HG03575 (cell line): ENCODE data around the gene SRXN1.

Source experiments
- ATAC-seq: cut with Tn5 transposase; IDR thresholded peaks from one replicate; pipeline ENCODE4 v1.9.1; 2021; ENCODE audit not compliant: unreplicated experiment, insufficient number of reproducible peaks, low FRiP score; ENCODE audit errors: extremely low read depth

Gene SRXN1

GRCh38 chr20:676315-676937 is 23.4 kb upstream of the SRXN1 start:
- ATAC-seq = no peak

- ATAC-seq = no peak
Observed at GRCh38 chr20:675453-676314, 22.7 kb upstream of the SRXN1 start, which contains the start of gene SCRT2. TSS of gene SCRT2 (minus strand) at chr20:675802. CDS start at chr20:675601, 201 bp downstream.

GRCh38 chr20:675033-675452 is 22.0 kb upstream of the SRXN1 start:
- no peak for ATAC-seq

DNA sequence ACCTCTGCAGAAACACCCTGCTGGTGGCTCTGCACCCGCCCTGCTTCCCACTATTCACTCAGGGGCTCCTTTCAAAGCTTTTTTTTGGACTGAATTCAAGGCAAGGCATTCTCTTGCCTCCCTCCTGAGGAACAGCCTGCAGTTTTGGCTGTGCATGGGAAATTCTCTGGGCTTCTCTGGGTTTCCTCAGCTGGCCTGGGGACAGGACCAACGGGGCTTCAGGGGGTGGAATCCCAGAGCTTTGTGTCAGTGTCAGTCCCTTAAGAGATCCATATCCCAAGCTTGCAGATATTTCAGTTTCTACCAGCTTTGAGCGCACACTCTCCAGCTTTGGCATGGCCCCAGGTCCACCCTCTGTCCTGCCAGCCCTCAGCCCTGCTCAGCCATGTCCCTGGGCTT is 20.6 kb upstream of the SRXN1 start:
- no peak for ATAC-seq

DNA sequence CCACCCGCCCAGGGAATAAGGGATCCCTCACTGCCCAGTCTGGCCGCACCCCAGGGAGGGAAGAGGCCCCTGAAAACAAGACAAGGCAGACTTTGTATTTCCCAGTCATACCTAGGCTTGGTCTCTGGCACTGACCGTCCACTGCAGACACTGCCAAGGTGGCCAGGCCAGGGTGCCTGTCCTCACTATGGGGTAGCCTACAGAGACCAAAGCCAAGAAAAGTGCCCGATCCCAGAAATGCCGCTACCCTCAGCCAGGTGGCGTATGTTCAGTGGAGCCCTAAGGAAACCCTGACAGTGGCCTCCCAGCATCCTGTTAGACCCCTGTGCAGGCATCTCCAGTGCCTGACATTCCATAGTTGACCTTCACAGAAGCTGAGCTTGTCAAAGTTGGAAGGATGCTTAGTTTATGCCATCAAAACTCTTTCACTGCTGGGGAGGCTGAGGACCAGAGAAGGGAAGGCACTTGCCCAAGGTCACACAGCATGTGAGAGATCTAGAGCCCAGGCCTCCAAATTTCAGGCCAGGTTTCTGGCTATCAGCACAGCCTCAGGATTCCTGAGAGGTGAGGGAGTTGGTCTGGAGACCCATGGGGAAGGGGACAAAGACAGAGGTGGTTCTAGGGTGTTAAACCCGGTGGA is 20.1 kb upstream of the SRXN1 start:
- ATAC-seq = no peak

DNA sequence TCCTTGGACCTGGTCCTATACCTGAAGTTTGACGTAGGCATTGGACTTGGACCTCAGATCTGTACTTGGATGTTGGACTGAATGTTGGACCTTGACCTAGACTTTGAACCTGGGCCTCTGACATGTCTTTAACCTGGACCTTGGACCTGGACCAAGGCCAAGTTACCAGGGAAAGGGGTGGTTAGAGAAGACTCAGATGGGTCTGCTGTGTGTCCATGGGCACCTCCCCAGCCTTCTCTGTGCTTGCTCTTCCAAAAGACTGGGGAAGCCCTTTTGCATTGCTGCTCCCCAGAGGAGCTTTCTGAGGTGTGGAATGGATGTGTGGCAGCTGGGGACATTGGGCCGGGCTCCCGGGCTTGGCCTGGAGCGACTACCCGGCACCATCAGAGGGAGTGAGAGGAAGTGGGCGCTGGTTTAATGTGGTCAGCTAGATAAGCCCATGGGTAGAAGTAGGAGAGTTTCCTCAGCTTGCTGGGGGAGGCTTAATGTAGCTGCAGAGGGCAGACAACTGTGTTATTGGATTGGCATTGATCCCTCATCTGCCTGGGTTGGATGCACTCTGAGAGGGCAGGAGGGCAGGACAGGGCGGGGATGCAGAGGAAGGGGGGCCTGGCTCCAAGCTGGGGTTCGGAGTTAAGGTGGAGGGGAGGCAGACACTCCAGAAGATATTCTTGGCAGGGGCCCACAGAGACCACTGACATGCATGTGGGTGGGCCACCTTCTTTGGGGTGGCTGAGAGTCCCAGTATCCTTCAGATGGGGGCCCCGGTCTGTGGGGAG is 18.4 kb upstream of the SRXN1 start:
- no peak for ATAC-seq

DNA sequence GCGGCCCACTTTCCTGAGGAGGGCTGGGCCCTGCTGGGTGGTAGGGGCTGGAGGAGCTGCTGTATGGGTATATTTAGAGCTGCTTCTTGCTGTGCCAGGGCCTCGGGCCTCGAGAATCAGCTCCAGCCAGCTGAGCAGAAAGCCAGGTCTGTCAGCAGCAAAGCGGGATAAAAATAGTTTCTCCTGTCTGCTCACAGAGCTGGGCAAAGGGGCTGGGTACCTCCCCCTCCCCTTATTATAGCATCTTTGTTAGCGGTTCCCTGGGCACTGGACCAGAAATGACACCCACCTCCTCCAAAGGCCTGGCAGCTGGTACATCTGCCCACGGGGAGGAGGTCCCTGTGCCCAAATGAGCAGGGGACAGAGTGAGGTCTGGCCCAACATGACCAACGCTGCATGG is 16.6 kb upstream of the SRXN1 start:
- no peak for ATAC-seq

GRCh38 chr20:668638-669037 is 15.6 kb upstream of the SRXN1 start:
- ATAC-seq = no peak

GRCh38 chr20:668050-668449 is 15.1 kb upstream of the SRXN1 start:
- ATAC-seq = no peak

- ATAC-seq = no peak
Observed at GRCh38 chr20:667351-668034, 14.5 kb upstream of the SRXN1 start.

DNA sequence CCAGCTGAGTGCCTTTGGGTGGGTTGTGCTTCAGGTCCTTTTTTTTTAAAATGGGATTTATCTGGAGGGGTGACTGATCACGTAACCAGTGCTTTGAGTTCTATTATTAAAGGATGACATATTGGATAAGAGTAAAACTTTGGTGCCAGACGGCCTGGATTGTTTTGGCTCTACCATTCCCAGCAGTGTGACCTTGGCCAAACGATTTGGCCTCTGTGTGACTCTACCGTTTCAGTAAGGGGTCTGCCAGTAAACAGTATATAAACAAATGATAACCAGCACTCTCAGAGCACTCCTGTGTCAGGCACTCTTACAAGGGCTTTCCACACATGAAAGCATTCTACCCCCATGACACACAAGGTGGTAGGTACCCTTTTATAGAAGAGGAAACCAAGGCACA is 13.9 kb upstream of the SRXN1 start:
- ATAC-seq = no peak

DNA sequence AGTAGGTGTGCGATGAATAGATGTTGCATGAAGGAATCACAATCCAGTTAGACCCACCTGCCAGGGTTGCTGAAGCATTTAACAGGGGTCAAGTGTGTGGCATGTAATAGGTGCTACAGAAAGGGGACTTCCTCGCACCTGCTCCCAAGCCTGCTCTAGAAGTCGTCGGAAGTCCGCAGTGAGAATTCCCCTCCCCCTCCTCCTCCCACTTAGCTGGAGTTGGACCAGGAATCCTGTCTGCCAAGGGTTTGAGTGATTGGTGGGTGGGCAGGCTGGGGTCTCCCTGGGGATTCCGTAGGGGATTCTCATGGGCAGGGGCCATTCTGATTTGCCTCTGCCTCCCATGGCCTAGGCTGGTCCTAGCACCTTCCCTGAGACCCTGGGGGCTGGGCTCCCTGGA is 12.3 kb upstream of the SRXN1 start:
- ATAC-seq = no peak

GRCh38 chr20:664576-664975 is 11.6 kb upstream of the SRXN1 start:
- ATAC-seq = no peak

DNA sequence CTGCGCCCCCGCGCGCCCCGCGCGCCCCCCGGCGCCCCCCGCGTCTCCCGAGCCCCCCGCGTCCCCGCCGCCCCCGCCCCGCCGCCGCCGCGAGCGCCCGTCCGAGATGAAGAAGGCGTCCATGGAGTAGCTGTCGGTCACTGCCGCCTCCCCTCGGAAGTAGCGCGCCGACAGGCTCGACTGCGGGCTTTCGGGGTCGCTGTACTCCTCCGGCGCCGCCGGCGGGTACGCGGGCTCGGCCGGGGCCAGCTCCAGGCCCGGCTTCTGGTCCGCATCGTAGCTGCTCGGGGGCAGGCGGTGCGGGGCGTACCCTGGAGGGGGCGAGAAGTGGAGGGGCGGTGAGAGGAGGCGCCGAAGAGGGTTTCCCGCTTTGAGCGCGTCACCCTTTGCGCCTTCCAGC is 11.2 kb upstream of the SRXN1 start:
- ATAC-seq = no peak

GRCh38 chr20:663315-664090 is 10.5 kb upstream of the SRXN1 start:
- ATAC-seq = no peak

GRCh38 chr20:662277-663192 is 9.5 kb upstream of the SRXN1 start:
- ATAC-seq = no peak
